HCT116 (cell line): ENCODE measurements around the gene IFNLR1. TPM values are rescaled to one million over a fixed set of nuclear protein-coding genes. Genes with fewer than 3 reads are reported as not detected.

Experiments
- ATAC-seq: fragments of 200-7000 bp; cut with Tn5 transposase; 2 replicates; pipeline ENCODE4 v1.9.1; 2020; ENCODE audit warnings: mild to moderate bottlenecking, moderate library complexity
- BruUV-seq: library from RNA; stranded (reverse); fragments of 400-500 nt; replicated peaks from 2 replicates; lab custom pipeline; 2021; lab: Mats Ljungman, UMichigan
- CTCF ChIA-PET: fragments of 300-600 bp; sonication (Branson Sonifier 250); formaldehyde crosslinking; loops from one replicate; lab custom pipeline; 2021; ENCODE audit warnings: antibody characterized with exemption; lab: Charles Lee
- POLR2A ChIA-PET: fragments of 300-600, 350-600 bp; sonication (Branson Sonifier 250); formaldehyde crosslinking; loops from one replicate; lab custom pipeline; 2021; ENCODE audit warnings: antibody characterized with exemption; lab: Charles Lee
- RAD21 ChIA-PET, 2 experiments: fragments of 300-600 bp; sonication (Branson Sonifier 250); formaldehyde crosslinking; loops; one replicate each; lab custom pipeline; 2023; ENCODE audit warnings: low total read pairs in 2 of 2; ENCODE audit not compliant: uncharacterized antibody in 2 of 2, unreplicated experiment in 2 of 2, low non-redundant PET in 1 of 2; lab: Charles Lee
- DNase-seq: peaks from one replicate; pipeline ENCODE4 v3.0.0-alpha.2; 2010; ENCODE audit warnings: low read depth, low spot score
- H2AFZ ChIP-seq: fragments of 200-600 bp; shearing (Covaris generic), sonication (generic); 2 replicates; pipeline ENCODE4 v1.6.1; 2017; ENCODE audit warnings: low read depth, mixed run types, mixed read lengths, antibody characterized with exemption, low read length; ENCODE audit not compliant: poor library complexity, severe bottlenecking
- H3K27ac ChIP-seq: 2 replicates; pipeline ENCODE4 v1.5.1; 2012; ENCODE audit warnings: low read depth, low read length
- H3K27me3 ChIP-seq: fragments of 200-600 bp; sonication (generic); 2 replicates; pipeline ENCODE4 v1.6.1; 2016; ENCODE audit warnings: mixed run types, low read length, mixed read lengths; ENCODE audit not compliant: insufficient read depth
- H3K36me3 ChIP-seq, 2 experiments: fragments of 200-500 bp in 1 of 2; fragments of 200-600 bp in 1 of 2; sonication (Bioruptor generic) in 1 of 2; sonication (generic) in 1 of 2; 2 replicates each; pipeline versions ENCODE4 v1.5.1 to v1.6.1; 2014 to 2016; ENCODE audit warnings: low read length in 2 of 2, inconsistent platforms in 1 of 2, mixed read lengths in 1 of 2, mixed run types in 1 of 2; ENCODE audit not compliant: insufficient read depth in 2 of 2, control insufficient read depth in 1 of 2
- H3K4me1 ChIP-seq, 2 experiments: fragments of 200-600 bp in 1 of 2; sonication (generic) in 1 of 2; 2 replicates each; pipeline versions ENCODE4 v1.5.1 to v1.6.1; 2012 to 2017; ENCODE audit warnings: low read length in 2 of 2, inconsistent platforms in 1 of 2, mild to moderate bottlenecking in 1 of 2, mixed read lengths in 1 of 2, mixed run types in 1 of 2, moderate library complexity in 1 of 2; ENCODE audit not compliant: insufficient read depth in 2 of 2, control insufficient read depth in 1 of 2
- H3K4me2 ChIP-seq: fragments of 200-600 bp; sonication (generic); 2 replicates; pipeline ENCODE4 v1.6.1; 2017; ENCODE audit warnings: mixed run types, low read length, mixed read lengths
- H3K4me3 ChIP-seq, 2 experiments: fragments of 200-600 bp in 1 of 2; sonication (generic) in 1 of 2; replicated peaks in 1 of 2; 2 replicates each; pipeline ENCODE4 v1.5.1; 2011 to 2016; ENCODE audit warnings: low read length in 2 of 2, control low read depth in 1 of 2, low read depth in 1 of 2, mild to moderate bottlenecking in 1 of 2, mixed read lengths in 1 of 2, mixed run types in 1 of 2
- H3K79me2 ChIP-seq: fragments of 200-600 bp; sonication (generic); 2 replicates; pipeline ENCODE4 v1.6.1; 2017; ENCODE audit warnings: mild to moderate bottlenecking, mixed run types, low read length, moderate library complexity, mixed read lengths; ENCODE audit not compliant: insufficient read depth
- H3K9ac ChIP-seq: fragments of 200-600 bp; sonication (generic); 2 replicates; pipeline ENCODE4 v1.6.1; 2016; ENCODE audit warnings: low read length, mixed read lengths
- H3K9me2 ChIP-seq: fragments of 200-600 bp; sonication (generic), shearing (Covaris generic); 2 replicates; pipeline ENCODE4 v1.6.1; 2017; ENCODE audit warnings: mixed run types, mild to moderate bottlenecking, moderate library complexity; ENCODE audit not compliant: insufficient read depth
- H3K9me3 ChIP-seq, 2 experiments: fragments of 200-500 bp in 1 of 2; fragments of 200-600 bp in 1 of 2; sonication (Bioruptor generic) in 1 of 2; sonication (generic) in 1 of 2; 2 replicates each; pipeline ENCODE4 v1.6.1; 2014 to 2017; ENCODE audit warnings: low read length in 2 of 2, mixed read lengths in 2 of 2, inconsistent platforms in 1 of 2, low read depth in 1 of 2, mild to moderate bottlenecking in 1 of 2, mixed run types in 1 of 2, moderate library complexity in 1 of 2; ENCODE audit not compliant: control insufficient read depth in 1 of 2, insufficient read depth in 1 of 2
- H4K20me1 ChIP-seq: fragments of 200-600 bp; sonication (generic), shearing (Covaris generic); 2 replicates; pipeline ENCODE4 v1.6.1; 2017; ENCODE audit warnings: mixed run types, mild to moderate bottlenecking, moderate library complexity; ENCODE audit not compliant: insufficient read depth
- ATF3 ChIP-seq: IDR thresholded peaks from 2 replicates; pipeline ENCODE4 v1.6.1; 2012
- CBX3 ChIP-seq: IDR thresholded peaks from 2 replicates; pipeline ENCODE4 v1.6.1; 2012; ENCODE audit warnings: low read depth
- CEBPB ChIP-seq: IDR thresholded peaks from 2 replicates; pipeline ENCODE4 v1.6.1; 2012; ENCODE audit warnings: low read depth
- EZH2phosphoT487 ChIP-seq: fragments of 200-600 bp; IDR thresholded peaks from 2 replicates; pipeline ENCODE4 v1.6.1; 2018; ENCODE audit warnings: antibody characterized with exemption, borderline replicate concordance
- FOSL1 ChIP-seq: IDR thresholded peaks from 2 replicates; pipeline ENCODE4 v1.6.1; 2012; ENCODE audit warnings: low read depth
- JUND ChIP-seq: IDR thresholded peaks from 2 replicates; pipeline ENCODE4 v1.6.1; 2012
- POLR2A ChIP-seq: IDR thresholded peaks from 2 replicates; pipeline ENCODE4 v1.7.0; 2011; ENCODE audit warnings: borderline replicate concordance; ENCODE audit not compliant: insufficient read depth, insufficient read length; ENCODE audit errors: extremely low read depth
- POLR2AphosphoS5 ChIP-seq: IDR thresholded peaks from 2 replicates; pipeline ENCODE4 v1.6.1; 2011; ENCODE audit warnings: mild to moderate bottlenecking, low read depth, low read length, moderate library complexity
- RAD21 ChIP-seq: IDR thresholded peaks from 2 replicates; pipeline ENCODE4 v1.6.1; 2012; ENCODE audit warnings: low read depth, mild to moderate bottlenecking
- REST ChIP-seq: IDR thresholded peaks from 2 replicates; pipeline ENCODE4 v1.6.1; 2012; ENCODE audit warnings: low read depth
- SIN3A ChIP-seq: IDR thresholded peaks from 2 replicates; pipeline ENCODE4 v1.6.1; 2012; ENCODE audit warnings: low read depth
- SRF ChIP-seq: IDR thresholded peaks from 2 replicates; pipeline ENCODE4 v1.6.1; 2012; ENCODE audit warnings: low read depth
- TCF7L2 ChIP-seq: IDR thresholded peaks from 2 replicates; pipeline ENCODE4 v1.7.0; 2011; ENCODE audit warnings: borderline replicate concordance, inconsistent platforms; ENCODE audit not compliant: insufficient read depth, insufficient read length; ENCODE audit errors: extremely low read depth
- ZFX ChIP-seq: fragments of 450-650 bp; IDR thresholded peaks from 2 replicates; pipeline ENCODE4 v1.6.1; 2017
- intact Hi-C: fragments of 100-400 bp; cut with micrococcal nuclease; formaldehyde crosslinking; loops from 2 replicates; pipeline ENCODE4 v1.10.0; 2022
- total RNA-seq: library from RNA; stranded (reverse); gene quantifications from one replicate; pipeline ENCODE4 v1.2.1, GENCODE V29; 2021; ENCODE audit not compliant: unreplicated experiment

The IFNLR1 gene
- total RNA-seq, 1 experiment from 2014 or later, result 7.6 TPM

GRCh38 chr1:24168245-24168644, 18.8 kb downstream of the IFNLR1 start:
- no peaks in the 10 kb centered on the region for H3K4me1 ChIP-seq
- no peak overlapping the region for H3K9ac ChIP-seq
- no TSS peak for BruUV-seq
- H3K4me2 ChIP-seq, result no peak overlapping the region
- no peak for DNase-seq
- H3K36me3 ChIP-seq, result peaks cover 3 to 5% of the 10 kb centered on the region in 2 experiments; a peak in 1 of 4 replicates
- TF ChIP-seq EZH2phosphoT487, result no peak
- no peak for TF ChIP-seq SRF
- no peak for TF ChIP-seq ATF3
- TF ChIP-seq RAD21, result no peak
- TF ChIP-seq POLR2AphosphoS5, result no peak
- no peak for TF ChIP-seq SIN3A
- TF ChIP-seq CEBPB, result no peak
- no peak for TF ChIP-seq TCF7L2
- TF ChIP-seq JUND, result no peak
- TF ChIP-seq REST, result no peak
- no peak for TF ChIP-seq POLR2A
- no peak for TF ChIP-seq ZFX
- TF ChIP-seq FOSL1, result no peak
- TF ChIP-seq CBX3, result no peak
- no peaks in the 10 kb centered on the region for H3K9me2 ChIP-seq
- CTCF ChIA-PET, result interaction anchor here (3.0 kb wide), 1 partner anchor 18 kb away, joined by 12 read pairs; no protein-coding TSS in a partner anchor
- H2AFZ ChIP-seq, result no peak overlapping the region
- H4K20me1 ChIP-seq, result no peaks in the 10 kb centered on the region
- intact Hi-C loops, result no loop called here
- RAD21 ChIA-PET, result no interaction called here
- POLR2A ChIA-PET, result no interaction called here
- H3K4me3 ChIP-seq, result no peak overlapping the region
- H3K27ac ChIP-seq, result no peak overlapping the region
- no peaks in the 10 kb centered on the region for H3K27me3 ChIP-seq
- H3K9me3 ChIP-seq, result no peaks in the 10 kb centered on the region
- no peaks in the 10 kb centered on the region for H3K79me2 ChIP-seq
- no peak for ATAC-seq
